Right cardiac atrium (tissue), 5 donors: ENCODE measurements around the gene ACVR1C. TPM values are rescaled to one million over a fixed set of nuclear protein-coding genes. Genes with fewer than 3 reads are reported as not detected.

ENCODE experiments used
- ATAC-seq, 2 donors: fragments of 200-7000 bp; cut with Tn5 transposase; one replicate each; pipeline versions ENCODE4 v1.8.0 to v1.9.1; 2020; ENCODE audit warnings: moderate library complexity in 2 of 2, mild to moderate bottlenecking in 1 of 2
- DNase-seq, 3 donors: peaks; one replicate each; pipeline ENCODE4 v3.0.0-alpha.2; 2020
- H3K27ac ChIP-seq: one replicate; pipeline ENCODE4 v1.5.1; 2013; ENCODE audit warnings: mild to moderate bottlenecking, low read length, control low read depth, moderate library complexity
- H3K27me3 ChIP-seq: one replicate; pipeline ENCODE4 v1.6.1; 2013; ENCODE audit not compliant: control insufficient read depth, insufficient read depth
- H3K4me1 ChIP-seq: one replicate; pipeline ENCODE4 v1.6.1; 2013; ENCODE audit warnings: low read length; ENCODE audit not compliant: control insufficient read depth, insufficient read depth
- H3K4me3 ChIP-seq: one replicate; pipeline ENCODE4 v1.5.1; 2013; ENCODE audit warnings: low read length, control low read depth
- H3K9me3 ChIP-seq: one replicate; pipeline ENCODE4 v1.6.1; 2013; ENCODE audit warnings: low read length; ENCODE audit not compliant: control insufficient read depth
- intact Hi-C, 4 donors: fragments of 100-400 bp; cut with DNase I; formaldehyde crosslinking; loops; one replicate each; pipeline versions ENCODE4 v1.11.0 to v1.14.0; 2022 to 2023
- polyA plus RNA-seq: library from polyadenylated mRNA; stranded (reverse); fragments of 200-250 nt; gene quantifications from one replicate; pipeline ENCODE4 v1.2.3, GENCODE V29; 2013
- total RNA-seq, 4 donors: library from RNA; stranded (reverse); fragmentation: NEBNext Ultra II Directional; extraction: Animal tissue kit (Norgen Biotek cat#: 25700); gene quantifications; one replicate each; pipeline ENCODE4 v1.2.1, GENCODE V29; 2021
- donor health status: healthy with polysubstance abuse.
- donor health status: DM: no; HTN: yes; CAD: no.
- donor health status: DM: no; HTN: no; CAD: no.
- donor health status: DM: no; HTN: yes; CAD: no; lungs with severe emphysema.
- donor health status: DM: yes; HTN: yes; CAD: no.

ACVR1C gene
- total and polyA plus RNA-seq, 5 donors, result 0.36 to 2.9 (median 1.0) TPM

- Histone ChIP-seq H3K9me3 (no peaks in the 10 kb centered on the region), H3K4me3 (no peak overlapping the region), H3K27ac (no peak overlapping the region), H3K4me1 (peaks cover 10% of the 10 kb centered on the region), H3K27me3 (no peaks in the 10 kb centered on the region)
- DNase-seq (no peak), ATAC-seq (no peak)
- intact Hi-C loops, result no loop called here
These were observed 150.7 kb downstream of the ACVR1C start for GRCh38 chr2:157477919-157478318.

GRCh38 chr2:157476953-157477709, 151.5 kb downstream of the ACVR1C start:
- H3K9me3 ChIP-seq, result no peaks in the 10 kb centered on the region
- intact Hi-C loops, result no loop called here
- peaks cover 10% of the 10 kb centered on the region for H3K4me1 ChIP-seq
- ATAC-seq, result no peak
- H3K4me3 ChIP-seq, result no peak overlapping the region
- no peak for DNase-seq
- no peak overlapping the region for H3K27ac ChIP-seq
- no peaks in the 10 kb centered on the region for H3K27me3 ChIP-seq

Other genes starting within 250 kb of the ACVR1C start
- 1 to 10 TPM; 2.3 to 4.2 (median 3.2) TPM for gene CYTIP, start 184.8 kb downstream of the ACVR1C start, total RNA-seq
- gene CYTIP, start 184.8 kb downstream of the ACVR1C start, polyA plus RNA-seq, result 1.3 TPM
- 10 to 100 TPM; 41.9 to 59.3 (median 50.5) TPM for gene ACVR1, start 247.5 kb upstream of the ACVR1C start, total RNA-seq
- 20.6 TPM for gene ACVR1, start 247.5 kb upstream of the ACVR1C start, polyA plus RNA-seq